SIG-M5 treated with dmso at 0.1 percent for 504 hours (cell line): Measurements from ENCODE around the gene ATP2A1.
A peak's percentile ranks its signal among the peaks of the same experiment; 100 is the strongest.
"Not testable (repeated sequence)": the region's sequence is repeated elsewhere in the genome, so short reads cannot be mapped to it uniquely, and the experiment has no call there.

ENCODE experiments used
- DNase-seq: peaks from one replicate; lab custom pipeline; 2025; ENCODE audit not compliant: unreplicated experiment; lab: John Stamatoyannopoulos, UW

The ATP2A1 gene

GRCh38 chr16:28858421-28858820 lies 19.9 kb upstream of the ATP2A1 start:
- no peak for DNase-seq

- DNase-seq = no peak
Observed at GRCh38 chr16:28859326-28859725, 19.0 kb upstream of the ATP2A1 start.

GRCh38 chr16:28863929-28864793 lies 14.1 kb upstream of the ATP2A1 start:
- no peak for DNase-seq

DNA sequence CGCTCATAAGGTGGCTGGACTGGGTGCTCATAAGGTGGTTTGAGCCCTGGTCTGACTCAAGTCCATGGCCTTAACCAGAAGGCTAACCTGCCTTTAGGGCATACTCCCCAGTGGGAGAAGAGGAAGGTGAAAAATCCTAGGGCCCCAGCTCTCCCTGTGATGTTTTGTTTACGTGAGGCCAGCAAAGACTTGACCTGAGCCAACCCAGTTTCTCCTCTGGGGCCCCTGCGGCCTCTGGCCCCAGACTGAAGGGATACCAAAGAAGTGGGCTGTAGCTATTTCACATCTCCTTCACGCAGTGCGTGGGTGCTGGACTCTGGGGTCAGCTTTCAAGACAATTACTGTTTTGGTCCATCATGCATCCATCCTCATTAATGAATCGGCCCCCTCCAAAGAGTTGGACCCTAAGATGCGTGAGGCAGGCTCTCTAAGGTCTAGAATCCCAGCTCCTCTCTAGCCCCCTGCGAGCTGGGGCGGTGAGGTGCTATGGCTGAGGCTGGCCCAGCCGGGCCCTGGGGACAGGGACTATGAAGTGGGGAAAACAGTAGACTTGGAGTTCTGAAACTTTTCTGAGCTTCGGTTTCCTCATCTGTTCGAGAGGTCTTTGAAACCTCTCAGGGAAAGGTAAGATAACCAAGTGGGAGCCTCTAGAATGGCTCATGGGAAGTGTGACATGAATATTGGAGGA lies 13.1 kb upstream of the ATP2A1 start:
- no peak for DNase-seq

- no peak for DNase-seq
Observed at GRCh38 chr16:28865722-28866453, 12.4 kb upstream of the ATP2A1 start.

- DNase-seq = no peak
Observed at GRCh38 chr16:28866454-28866804, 11.9 kb upstream of the ATP2A1 start.

GRCh38 chr16:28867241-28867640 lies 11.0 kb upstream of the ATP2A1 start:
- no peak for DNase-seq

DNA sequence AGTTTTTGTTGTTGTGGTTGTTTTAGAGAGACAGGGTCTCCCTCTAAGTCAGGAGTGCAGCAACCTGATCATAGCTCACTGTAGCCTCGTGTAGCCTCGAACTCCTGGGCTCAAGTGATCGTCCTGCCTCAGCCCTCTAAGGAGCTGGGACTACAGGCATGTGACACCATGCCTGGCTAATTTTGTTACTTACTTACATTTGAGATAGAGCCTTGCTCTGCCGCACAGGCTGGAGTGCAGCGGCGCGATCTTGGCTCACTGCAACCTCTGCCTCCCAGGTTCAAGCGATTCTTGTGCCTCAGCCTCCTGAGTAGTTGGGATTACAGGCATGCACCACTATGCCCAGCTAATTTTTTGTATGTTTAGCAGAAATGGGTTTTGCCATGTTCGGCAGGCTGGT lies 10.6 kb upstream of the ATP2A1 start:
- DNase-seq = not testable (repeated sequence)

DNA sequence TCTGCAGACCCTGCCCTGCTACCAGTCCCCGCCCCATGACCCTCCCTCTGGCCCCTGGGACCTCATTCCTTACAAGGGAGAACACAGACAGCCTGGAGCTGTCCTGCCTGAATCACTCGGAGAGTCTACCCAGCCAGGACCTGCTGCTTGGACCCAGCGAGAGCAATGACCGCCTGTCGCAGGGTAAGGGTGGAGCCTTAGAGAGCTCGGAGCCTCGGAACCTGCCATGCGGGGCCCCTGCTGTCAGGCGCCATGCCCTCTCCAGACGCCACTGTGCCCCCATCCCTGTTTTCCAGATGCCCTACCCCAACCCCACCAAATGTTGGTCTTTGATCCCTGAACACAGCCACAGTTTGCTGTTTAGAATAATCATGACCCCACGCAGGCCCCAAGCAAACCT lies 9.1 kb upstream of the ATP2A1 start:
- no peak for DNase-seq

GRCh38 chr16:28872952-28873351 lies 5.3 kb upstream of the ATP2A1 start:
- DNase-seq = no peak

DNA sequence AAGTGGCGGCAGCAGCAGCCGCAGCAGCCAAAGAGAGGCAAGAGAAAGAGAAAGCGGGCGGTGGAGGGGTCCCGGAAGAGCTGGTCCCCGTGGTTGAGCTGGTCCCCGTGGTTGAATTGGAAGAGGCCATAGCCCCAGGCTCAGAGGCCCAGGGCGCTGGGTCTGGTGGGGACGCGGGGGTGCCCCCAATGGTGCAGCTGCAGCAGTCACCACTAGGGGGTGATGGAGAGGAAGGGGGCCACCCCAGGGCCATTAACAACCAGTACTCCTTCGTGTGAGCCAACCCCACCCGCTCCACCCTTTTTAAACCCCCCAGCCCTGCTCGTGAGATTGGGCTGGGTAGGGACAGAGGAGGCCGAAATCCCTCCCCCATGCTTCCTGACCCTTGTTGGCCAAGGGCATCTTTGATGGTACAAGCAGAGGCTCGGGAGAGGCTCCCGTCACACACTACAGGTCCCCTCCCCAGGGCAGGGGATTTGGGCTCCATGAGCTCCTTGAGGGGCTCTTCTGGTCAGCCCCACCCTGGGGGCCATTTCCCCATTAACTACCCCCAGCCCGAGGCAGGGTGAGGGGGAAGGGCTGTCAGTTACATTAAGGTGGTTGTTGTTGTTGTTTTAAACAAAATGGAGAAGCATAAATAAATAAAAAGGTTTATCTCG lies 4.6 kb upstream of the ATP2A1 start:
- DNase-seq = peak; percentile 14

DNA sequence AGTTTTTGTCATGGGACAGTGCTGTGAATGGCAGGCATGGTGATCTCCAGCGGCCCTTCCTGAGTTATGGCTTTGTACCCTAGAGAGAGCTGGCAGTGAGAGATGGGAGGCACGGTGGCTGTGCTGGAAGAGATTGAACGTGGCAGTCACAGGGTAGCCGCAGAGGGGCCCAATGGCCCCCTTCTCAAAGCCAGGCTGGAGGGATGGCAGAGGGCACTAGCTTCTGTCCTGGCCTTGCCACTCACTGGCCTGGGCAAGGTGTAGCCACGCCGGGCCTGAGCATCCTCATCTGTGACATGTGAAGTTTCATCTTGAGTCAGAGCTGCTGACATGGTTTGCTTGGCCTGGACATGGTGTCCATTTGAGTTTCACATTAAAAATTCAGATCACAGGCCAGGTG lies 3.9 kb upstream of the ATP2A1 start:
- DNase-seq = no peak

GRCh38 chr16:28875134-28876018 lies 2.9 kb upstream of the ATP2A1 start:
- DNase-seq = no peak

GRCh38 chr16:28876019-28876659 lies 2.1 kb upstream of the ATP2A1 start:
- DNase-seq = no peak

GRCh38 chr16:28876973-28877654 lies 1.2 kb upstream of the ATP2A1 start:
- no peak for DNase-seq

DNA sequence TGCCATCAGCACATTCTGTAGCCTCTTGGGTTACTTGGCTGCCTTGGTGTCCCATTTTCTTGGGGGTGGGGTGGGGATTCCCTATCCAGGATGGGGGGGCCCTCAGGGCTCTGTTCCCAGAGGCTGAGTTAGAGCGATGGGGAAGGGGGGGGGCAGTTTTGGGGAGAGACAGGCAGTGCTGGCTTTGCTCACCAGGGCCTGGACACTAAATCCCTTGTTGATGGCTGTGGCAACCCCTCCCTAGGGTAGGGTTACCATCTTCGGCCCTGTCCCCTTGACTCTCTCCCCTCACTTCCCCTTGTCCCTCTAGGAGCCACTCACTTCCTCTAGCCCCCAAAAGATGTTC lies 660 bp upstream of the ATP2A1 start:
- no peak for DNase-seq

DNA sequence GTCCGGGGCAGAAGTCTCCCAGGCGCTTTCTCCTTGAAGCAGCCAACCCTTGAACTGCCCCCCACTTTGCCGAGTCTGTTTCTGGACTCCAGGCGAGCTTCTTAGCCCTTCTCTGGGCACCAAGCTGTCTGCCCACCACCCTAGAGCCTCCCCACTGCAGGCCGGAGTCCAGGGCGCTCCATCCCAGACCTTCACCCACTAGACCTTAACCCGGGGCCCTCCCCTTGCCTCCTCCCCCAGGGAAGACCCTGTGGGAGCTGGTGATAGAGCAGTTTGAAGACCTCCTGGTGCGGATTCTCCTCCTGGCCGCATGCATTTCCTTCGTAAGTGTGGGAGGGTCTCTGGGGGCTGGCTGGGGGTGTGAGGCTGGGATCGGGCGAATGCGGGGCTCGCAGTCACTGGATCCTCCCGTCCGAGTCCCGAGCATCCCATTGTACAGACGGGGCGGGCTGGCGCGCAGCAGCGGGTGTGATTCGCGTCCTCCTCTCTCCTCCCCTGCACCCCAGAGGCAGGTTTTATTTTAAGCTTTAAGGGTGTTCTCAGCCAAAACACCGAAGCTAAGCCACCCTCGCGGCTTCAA lies 1.1 kb downstream of the ATP2A1 start:
- DNase-seq = no peak

- DNase-seq = peak; percentile 78
Observed at GRCh38 chr16:28879841-28880588, 1.7 kb downstream of the ATP2A1 start.

- no peak for DNase-seq
Observed at GRCh38 chr16:28880589-28880915, 2.3 kb downstream of the ATP2A1 start.
